ENCODE data around the gene NOS3. TPM values are rescaled to one million over a fixed set of nuclear protein-coding genes. Genes with fewer than 3 reads are reported as not detected.

The NOS3 gene
- polyA plus RNA-seq, 1 donor = 9.2 TPM

DNA sequence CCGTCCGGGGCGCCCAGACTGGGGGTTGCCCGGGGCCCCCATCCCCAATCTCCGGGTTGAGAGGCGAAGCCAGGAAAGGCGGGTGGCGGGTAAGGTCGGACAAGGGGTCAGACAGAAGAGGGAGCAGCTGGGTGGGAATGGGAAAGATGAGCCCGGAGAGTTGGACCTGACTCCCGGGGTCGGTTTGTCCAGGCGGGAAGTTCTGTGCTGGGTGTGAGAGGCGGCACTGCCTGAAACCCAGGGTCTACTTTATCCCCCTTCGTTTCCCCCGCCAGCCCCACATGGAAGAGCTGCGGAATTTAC lies 69.2 kb downstream of the NOS3 start:
- DNase-seq = no peak

DNA sequence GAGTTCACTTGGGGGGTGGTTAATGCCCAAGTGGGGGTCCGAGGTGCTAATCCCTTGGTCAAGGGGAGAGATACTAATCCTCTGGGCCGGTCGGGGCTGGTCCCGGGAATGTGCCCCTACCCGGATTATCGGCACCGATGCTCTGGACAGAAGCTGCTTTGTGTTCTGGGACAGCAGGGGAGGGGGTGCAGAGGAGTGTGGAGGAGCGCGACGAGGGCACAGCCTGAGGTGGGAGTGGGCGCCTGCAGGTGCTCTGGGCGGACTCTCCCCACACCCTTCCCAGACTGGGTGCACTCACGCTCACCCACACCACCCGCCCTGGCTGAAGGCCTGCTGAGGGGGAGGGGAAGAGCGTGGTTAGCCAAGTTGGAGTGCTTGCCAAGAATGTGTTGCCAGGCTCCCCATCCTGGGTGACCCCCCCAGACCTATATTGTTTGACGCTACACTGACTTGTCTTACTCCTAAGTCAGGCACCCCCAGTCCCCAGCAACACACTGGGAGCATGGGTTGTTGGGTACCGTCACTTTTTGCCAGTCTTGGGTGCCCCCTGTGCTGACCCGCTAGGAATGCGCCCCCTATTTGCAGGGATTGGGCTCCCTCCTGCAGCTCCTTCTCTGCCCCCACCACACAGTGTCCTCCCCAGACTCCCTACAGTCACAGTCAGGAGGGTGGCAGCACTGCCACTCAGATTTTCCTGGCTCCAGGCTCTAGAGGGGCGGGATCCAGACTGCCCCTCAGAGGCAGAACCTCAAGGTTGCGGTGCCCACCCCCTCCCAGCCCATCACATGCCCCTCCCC lies 69.8 kb downstream of the NOS3 start:
- no peak for DNase-seq

DNA sequence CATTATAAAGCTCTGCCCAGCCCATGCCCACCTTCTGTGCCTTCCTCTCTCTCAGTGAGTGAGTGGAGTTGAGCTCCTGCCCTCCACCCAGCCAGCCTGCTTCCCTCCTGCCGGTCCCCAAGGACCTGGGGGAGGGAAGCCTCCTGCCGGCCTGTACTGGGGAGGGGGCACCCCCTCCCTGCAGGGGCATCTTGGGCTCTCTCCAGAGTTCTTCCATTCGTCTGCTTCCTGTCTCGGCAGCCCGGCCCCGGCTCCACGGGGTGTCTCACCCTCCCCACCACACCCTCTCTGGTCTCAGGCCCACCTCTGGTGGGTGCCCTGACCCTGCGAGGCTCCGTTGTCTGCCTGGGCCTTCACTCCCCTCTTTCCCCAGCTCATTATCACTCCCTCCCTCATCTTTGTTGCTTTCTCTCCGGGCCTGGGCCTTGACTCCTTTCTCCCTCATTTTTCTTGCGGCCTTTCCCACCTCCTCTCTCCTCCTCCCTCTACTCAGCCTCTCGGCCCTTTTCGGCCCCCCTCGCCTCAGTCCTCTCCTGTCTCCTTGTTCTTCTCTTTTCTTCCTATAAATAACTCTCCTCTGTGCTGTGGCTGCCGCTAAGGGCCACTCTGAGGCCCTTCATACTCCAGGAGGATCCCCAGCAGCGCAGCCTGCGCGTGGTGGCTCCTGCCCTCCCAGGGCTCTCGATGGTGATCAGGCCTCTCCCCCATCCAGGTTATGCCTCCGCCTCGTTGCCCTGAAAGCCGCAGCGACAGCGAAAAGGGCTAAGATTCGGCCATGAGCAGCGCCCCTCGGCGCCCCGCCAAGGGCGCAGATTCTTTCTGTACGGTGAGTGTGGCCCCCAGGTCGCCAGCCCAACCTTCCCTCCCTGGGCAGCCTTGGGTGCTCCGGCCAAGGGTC lies 70.6 kb downstream of the NOS3 start:
- no peak for DNase-seq

DNA sequence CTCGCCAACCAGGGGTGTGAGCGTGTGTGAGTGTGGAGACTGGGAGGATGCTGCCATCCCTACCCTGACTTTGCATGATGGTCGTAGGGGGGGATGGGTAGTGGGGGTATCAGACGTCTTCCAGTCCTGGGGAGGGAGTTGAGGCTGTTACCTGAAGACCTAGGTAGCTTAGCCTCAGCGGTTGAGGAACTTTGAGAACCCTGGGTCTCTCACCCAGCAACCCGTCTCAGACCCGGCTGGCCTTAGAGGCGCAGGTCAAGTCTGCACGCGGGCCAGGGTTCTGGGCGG lies 71.2 kb downstream of the NOS3 start:
- no peak for DNase-seq

DNA sequence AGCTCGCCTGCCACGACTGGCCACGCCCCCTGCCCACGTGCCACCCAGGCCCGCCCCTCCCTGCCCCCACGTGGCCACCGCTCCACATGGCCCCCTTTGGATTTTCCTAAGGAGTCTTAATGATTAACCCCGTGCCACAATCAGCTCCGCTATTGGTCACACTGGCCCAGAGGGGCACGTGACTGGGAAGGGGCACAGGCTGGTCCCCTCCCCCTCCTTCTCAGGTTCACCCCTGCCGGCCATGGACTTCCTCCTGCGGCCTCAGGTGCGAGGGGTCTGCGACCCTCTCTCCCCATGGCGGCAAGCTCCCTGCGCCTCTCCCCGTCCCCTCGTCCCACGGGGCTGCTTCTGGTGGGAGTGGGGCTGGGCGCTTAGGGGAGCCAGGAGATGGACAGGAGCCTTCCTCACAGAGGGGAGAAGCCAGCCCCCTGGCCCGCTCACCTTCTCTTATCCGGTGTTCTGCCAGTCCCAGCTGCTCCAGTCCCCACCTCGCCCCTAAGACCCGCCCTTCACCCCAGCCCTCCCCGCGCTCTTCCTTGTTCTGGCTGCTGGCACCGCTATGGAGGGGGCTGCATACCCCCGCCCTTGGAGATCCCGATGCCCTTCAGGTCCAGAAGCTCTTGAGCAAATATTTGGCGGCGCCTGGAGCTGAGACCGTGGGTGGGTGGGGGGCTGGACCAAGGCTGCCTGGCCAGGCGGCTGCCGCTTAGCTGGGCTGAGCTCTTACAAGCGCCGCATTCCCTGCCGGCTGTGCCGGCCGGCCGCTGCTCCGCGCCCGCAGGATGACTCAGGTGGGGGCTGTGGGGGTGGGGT lies 71.8 kb downstream of the NOS3 start:
- no peak for DNase-seq

DNA sequence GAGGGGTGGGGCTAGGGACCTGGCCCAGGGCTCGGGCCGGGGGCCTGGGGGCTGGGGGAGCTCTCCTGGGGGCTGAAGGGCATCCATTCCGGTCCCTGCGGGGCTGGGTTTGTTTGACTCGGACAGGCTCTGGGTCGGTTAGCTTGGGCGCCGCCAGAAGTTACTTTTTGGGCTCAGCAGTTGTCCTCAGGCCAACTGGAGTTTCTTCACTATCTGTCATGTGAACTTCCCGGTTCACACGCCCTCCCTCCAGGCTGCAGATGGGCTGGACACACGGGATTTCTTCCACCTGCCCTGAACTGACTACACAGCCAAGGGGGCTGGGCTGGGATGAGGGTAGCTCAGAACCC lies 72.4 kb downstream of the NOS3 start:
- no peak for DNase-seq

Other genes starting within 250 kb of the NOS3 start
- 16.7 TPM for gene TMEM176B, start 190.7 kb upstream of the NOS3 start, polyA plus RNA-seq (ENCODE audit: insufficient read length)
- gene TMEM176A, start 190.2 kb upstream of the NOS3 start, polyA plus RNA-seq (ENCODE audit: insufficient read length) = 21.5 TPM
- 0.08 TPM for gene AOC1, start 138.5 kb upstream of the NOS3 start, polyA plus RNA-seq (ENCODE audit: insufficient read length)
- gene KCNH2, start 12.7 kb upstream of the NOS3 start, polyA plus RNA-seq (ENCODE audit: insufficient read length) = 29.3 TPM
- 0.72 TPM for gene ATG9B, start 33.5 kb downstream of the NOS3 start, polyA plus RNA-seq (ENCODE audit: insufficient read length)
- 19.9 TPM for gene ABCB8, start 37.4 kb downstream of the NOS3 start, polyA plus RNA-seq (ENCODE audit: insufficient read length)
- 4.2 TPM for gene ASIC3, start 57.5 kb downstream of the NOS3 start, polyA plus RNA-seq (ENCODE audit: insufficient read length)
- 9.7 TPM for gene CDK5, start 66.9 kb downstream of the NOS3 start, polyA plus RNA-seq (ENCODE audit: insufficient read length)
- 68.7 TPM for gene SLC4A2, start 68.6 kb downstream of the NOS3 start, polyA plus RNA-seq (ENCODE audit: insufficient read length)
- gene FASTK, start 89.8 kb downstream of the NOS3 start, polyA plus RNA-seq (ENCODE audit: insufficient read length) = 75.9 TPM
- gene TMUB1, start 92.5 kb downstream of the NOS3 start, polyA plus RNA-seq (ENCODE audit: insufficient read length) = 44.9 TPM
- 89.6 TPM for gene AGAP3, start 95.5 kb downstream of the NOS3 start, polyA plus RNA-seq (ENCODE audit: insufficient read length)
- 2.7 TPM for gene GBX1, start 176.7 kb downstream of the NOS3 start, polyA plus RNA-seq (ENCODE audit: insufficient read length)
- 8.2 TPM for gene ASB10, start 196.2 kb downstream of the NOS3 start, polyA plus RNA-seq (ENCODE audit: insufficient read length)
- gene H2BK1, start 219.5 kb downstream of the NOS3 start, polyA plus RNA-seq (ENCODE audit: insufficient read length) = not detected
- 18.7 TPM for gene ABCF2, start 236.2 kb downstream of the NOS3 start, polyA plus RNA-seq (ENCODE audit: insufficient read length)
- 22.2 TPM for gene CHPF2, start 241.5 kb downstream of the NOS3 start, polyA plus RNA-seq (ENCODE audit: insufficient read length)

All from hindlimb muscle (tissue), 1 donor.